Measurements from ENCODE around the gene IRF3. TPM values are rescaled to one million over a fixed set of nuclear protein-coding genes. Genes with fewer than 3 reads are reported as not detected.

Gene IRF3
- total RNA-seq, 4 donors from 2014 or later = 73.0 to 164 (median 104) TPM

- intact Hi-C loops (cut with DNase I; ENCODE audit: low total_unique reads) = no loop called here
- 2% methylated on average over 9 of the region's 9 CpGs; no CpG with 5 or more reads in 1 of the 2 donors for WGBS, 2 donors (ENCODE audit: low coverage in 1 of 2)
Measured at GRCh38 chr19:49666120-49666444, 425 bp upstream of the IRF3 start.

GRCh38 chr19:49665036-49665350 lies 664 bp downstream of the IRF3 start:
- WGBS, 2 donors (ENCODE audit: low coverage in 1 of 2) = 2 to 3% methylated on average over 5 to 7 of the region's 7 CpGs
- DNase-seq = no peak
- in situ Hi-C loops (cut with MboI; ENCODE audit: low pct_ligation_motif_present in 1 of 4, low pct_unique_long_range_greater_than_20kb in 1 of 4, low sequenced_read_pairs in 3 of 4) (loop anchor here in 1 of 4 donors (10.0 kb wide), 1 partner anchor 80 kb away; the partner anchor contains the start of genes NOSIP and PRRG2), intact Hi-C loops (cut with DNase I; ENCODE audit: low total_unique reads) (no loop called here)
- peaks cover 7 to 25% (median 22%) of the 10 kb centered on the region in 4 donors for H3K4me1 ChIP-seq
- H3K9me3 ChIP-seq = no peaks in the 10 kb centered on the region
- TF ChIP-seq CTCF (IDR thresholded peaks at IDR 0.05) (no peak), POLR2AphosphoS5 (IDR thresholded peaks at IDR 0.05) (no peak), POLR2A (IDR thresholded peaks at IDR 0.05) (no peak), EP300 (IDR thresholded peaks at IDR 0.05; ENCODE audit: low read depth) (no peak)
- H3K36me3 ChIP-seq = peaks cover 0 to 14% (median 4%) of the 10 kb centered on the region in 4 donors
- H3K4me3 ChIP-seq = peak overlapping the region; percentile 63 to 93 (median 80)
- peak overlapping the region; percentile 88 to 100 (median 95) for H3K27ac ChIP-seq
- no peaks in the 10 kb centered on the region for H3K27me3 ChIP-seq

More at GRCh38 chr19:49666120-49666444, 425 bp upstream of the IRF3 start:
- Histone ChIP-seq H3K4me3 (peak overlapping the region; percentile 59 to 93 (median 74)), H3K9me3 (no peaks in the 10 kb centered on the region), H3K4me1 (peaks cover 7 to 25% (median 22%) of the 10 kb centered on the region in 4 donors), H3K27me3 (no peaks in the 10 kb centered on the region), H3K36me3 (peaks cover 0 to 13% (median 4%) of the 10 kb centered on the region in 4 donors), H3K27ac (peak overlapping the region; percentile 88 to 100 (median 95))
- in situ Hi-C loops (cut with MboI; ENCODE audit: low pct_ligation_motif_present in 1 of 4, low pct_unique_long_range_greater_than_20kb in 1 of 4, low sequenced_read_pairs in 3 of 4) = loop anchor here in 1 of 4 donors (10.0 kb wide), 1 partner anchor 81 kb away; the partner anchor contains the start of genes NOSIP and PRRG2
- TF ChIP-seq CTCF (IDR thresholded peaks at IDR 0.05) = peak in 1 of 5 experiments; percentile 24
- TF ChIP-seq EP300 (IDR thresholded peaks at IDR 0.05; ENCODE audit: low read depth) = no peak
- no peak for DNase-seq

DNA sequence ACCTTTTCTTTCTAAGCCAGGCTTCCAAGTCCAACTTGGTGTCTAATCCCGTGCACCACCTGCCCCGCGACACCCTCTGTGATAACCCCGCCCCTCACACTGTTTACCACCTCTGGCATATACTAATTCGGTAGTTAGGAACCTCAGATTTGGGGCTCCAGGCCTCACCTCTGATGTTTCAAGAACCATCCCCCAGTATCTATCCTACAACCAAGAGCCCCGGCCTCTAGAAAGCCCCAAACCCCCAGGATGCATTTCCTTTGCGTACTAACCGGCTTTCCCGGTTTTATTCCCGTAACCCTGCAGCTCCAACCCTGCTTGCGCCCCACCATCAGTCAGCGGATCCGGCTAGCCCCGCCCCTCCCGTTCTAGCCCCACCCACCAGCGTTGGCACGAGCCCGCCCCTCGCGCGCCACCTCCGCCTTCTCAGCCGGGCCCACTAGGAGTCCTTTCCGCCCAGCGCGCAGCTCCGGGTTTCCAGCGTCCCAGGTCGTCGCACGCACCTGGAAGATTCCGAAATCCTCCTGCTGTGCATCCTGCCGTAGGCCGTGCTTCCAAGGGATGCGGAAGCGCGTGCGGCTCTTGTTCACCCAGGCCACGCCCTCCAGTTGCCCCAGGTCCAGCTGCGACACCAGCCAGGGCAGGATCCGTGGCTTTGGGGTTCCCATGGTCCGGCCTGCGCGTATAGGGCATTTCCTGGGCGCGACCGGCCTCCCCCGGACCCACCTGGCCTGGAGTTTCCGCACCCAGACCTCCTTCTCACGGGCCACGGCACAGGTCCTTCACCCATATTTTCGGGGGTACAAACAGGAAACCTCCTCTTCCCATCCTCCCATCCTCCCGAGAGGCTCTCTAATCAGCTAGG lies 1.3 kb downstream of the IRF3 start:
- Histone ChIP-seq H3K4me3 (peak overlapping the region; percentile 63 to 93 (median 80)), H3K27ac (peak overlapping the region; percentile 88 to 100 (median 95)), H3K27me3 (no peaks in the 10 kb centered on the region), H3K9me3 (no peaks in the 10 kb centered on the region), H3K4me1 (peaks cover 7 to 25% (median 22%) of the 10 kb centered on the region in 4 donors), H3K36me3 (peaks cover 0 to 14% (median 4%) of the 10 kb centered on the region in 4 donors)
- peak; percentile 94 for DNase-seq
- in situ Hi-C loops (cut with MboI; ENCODE audit: low pct_ligation_motif_present in 1 of 4, low pct_unique_long_range_greater_than_20kb in 1 of 4, low sequenced_read_pairs in 3 of 4) (loop anchor here in 1 of 4 donors (10.0 kb wide), 1 partner anchor 80 kb away; the partner anchor contains the start of genes NOSIP and PRRG2), intact Hi-C loops (cut with DNase I; ENCODE audit: low total_unique reads) (no loop called here)
- TF ChIP-seq CTCF (IDR thresholded peaks at IDR 0.05) = peak in 4 of 5 experiments; percentile 33 to 68 (median 48)
- peak; percentile 89 to 92 (median 91) for TF ChIP-seq POLR2AphosphoS5 (IDR thresholded peaks at IDR 0.05)
- no peak for TF ChIP-seq EP300 (IDR thresholded peaks at IDR 0.05; ENCODE audit: low read depth)
- peak; percentile 73 for TF ChIP-seq POLR2A (IDR thresholded peaks at IDR 0.05)
- WGBS, 2 donors (ENCODE audit: low coverage in 1 of 2) = 1 to 2% methylated on average over 5 to 51 of the region's 53 CpGs

DNA sequence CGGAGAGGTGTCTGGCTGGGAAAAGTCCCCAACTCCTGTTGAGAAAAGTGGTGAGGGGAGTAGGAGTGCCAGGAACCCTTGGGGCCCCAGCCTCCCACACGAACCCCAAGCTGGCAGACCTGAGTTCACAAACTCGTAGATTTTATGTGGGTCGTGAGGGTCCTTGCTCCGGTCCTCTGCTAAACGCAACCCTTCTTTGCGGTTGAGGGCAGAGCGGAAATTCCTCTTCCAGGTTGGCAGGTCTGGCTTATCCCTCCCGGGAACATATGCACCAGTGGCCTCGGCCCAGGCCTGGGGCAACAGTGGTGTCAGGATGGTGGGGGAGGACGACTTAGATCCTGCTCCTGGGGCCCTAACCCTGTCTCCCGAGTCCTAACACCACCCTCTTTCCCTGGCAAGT lies 2.4 kb downstream of the IRF3 start:
- no peak overlapping the region for H3K4me3 ChIP-seq
- peak overlapping the region in 3 of 4 donors; percentile 88 to 96 (median 94) for H3K27ac ChIP-seq
- no peaks in the 10 kb centered on the region for H3K27me3 ChIP-seq
- TF ChIP-seq POLR2AphosphoS5 (IDR thresholded peaks at IDR 0.05) = no peak
- TF ChIP-seq POLR2A (IDR thresholded peaks at IDR 0.05) = no peak
- no peak for TF ChIP-seq CTCF (IDR thresholded peaks at IDR 0.05)
- no peak for TF ChIP-seq EP300 (IDR thresholded peaks at IDR 0.05; ENCODE audit: low read depth)
- H3K4me1 ChIP-seq = peaks cover 7 to 25% (median 22%) of the 10 kb centered on the region in 4 donors
- intact Hi-C loops (cut with DNase I; ENCODE audit: low total_unique reads) = no loop called here
- no peaks in the 10 kb centered on the region for H3K9me3 ChIP-seq
- H3K36me3 ChIP-seq = peaks cover 0 to 14% (median 7%) of the 10 kb centered on the region in 4 donors
- WGBS, 2 donors (ENCODE audit: low coverage in 1 of 2) = 88% methylated on average over 12 of the region's 12 CpGs; no CpG with 5 or more reads in 1 of the 2 donors
- no peak for DNase-seq
- in situ Hi-C loops (cut with MboI; ENCODE audit: low pct_ligation_motif_present in 1 of 4, low pct_unique_long_range_greater_than_20kb in 1 of 4, low sequenced_read_pairs in 3 of 4) = loop anchor here in 1 of 4 donors (10.0 kb wide), 1 partner anchor 78 kb away; the partner anchor contains the start of genes NOSIP and PRRG2

Measured in transverse colon (tissue), 4 donors.